Suppressor macrophage (primary cell): Measurements from ENCODE around the gene AACS.
"Not testable (repeated sequence)": the region's sequence is repeated elsewhere in the genome, so short reads cannot be mapped to it uniquely, and the experiment has no call there.

ENCODE experiments used
- DNase-seq, 4 experiments: peaks; one replicate each; pipeline ENCODE4 v3.0.0-alpha.2; 2020 to 2022

AACS gene

DNA sequence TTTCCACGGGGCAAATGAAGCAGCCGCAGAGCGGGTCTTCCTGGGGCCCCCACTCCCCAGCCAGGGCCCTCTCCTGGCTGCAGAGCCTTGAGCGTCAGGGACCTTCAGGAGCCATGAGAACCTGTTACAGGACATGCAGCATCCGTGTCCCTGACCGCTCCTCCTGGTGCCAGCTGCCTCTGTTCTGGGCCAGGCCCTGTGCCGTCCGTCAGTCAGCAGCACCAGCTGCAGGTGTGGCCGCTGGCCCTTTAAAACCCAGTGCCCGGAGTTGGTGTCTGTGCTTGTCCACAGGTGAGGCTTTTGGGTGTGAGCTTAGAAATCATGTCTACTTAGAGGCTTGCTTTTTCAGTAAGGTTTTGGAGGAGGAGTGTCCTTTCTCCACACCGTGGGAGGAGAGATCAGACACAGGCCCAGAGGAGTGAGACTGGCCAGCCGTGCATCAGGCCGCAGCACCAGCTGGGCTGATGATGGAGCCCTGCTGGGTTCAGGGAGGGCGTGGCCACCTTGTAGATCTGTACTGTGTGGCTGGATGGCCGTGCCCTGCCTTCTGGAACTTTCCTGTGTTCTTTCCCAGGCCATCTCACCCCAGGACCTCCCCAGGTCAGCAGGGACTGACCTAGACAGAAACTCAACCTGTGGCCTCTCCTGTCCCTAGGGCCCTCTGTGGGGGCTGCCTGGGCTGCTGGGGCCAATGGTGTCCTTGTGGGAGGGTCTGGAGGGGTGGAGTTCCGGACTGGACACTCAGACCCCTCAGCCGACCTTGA is 27.1 kb downstream of the AACS start:
- DNase-seq, result no peak

DNA sequence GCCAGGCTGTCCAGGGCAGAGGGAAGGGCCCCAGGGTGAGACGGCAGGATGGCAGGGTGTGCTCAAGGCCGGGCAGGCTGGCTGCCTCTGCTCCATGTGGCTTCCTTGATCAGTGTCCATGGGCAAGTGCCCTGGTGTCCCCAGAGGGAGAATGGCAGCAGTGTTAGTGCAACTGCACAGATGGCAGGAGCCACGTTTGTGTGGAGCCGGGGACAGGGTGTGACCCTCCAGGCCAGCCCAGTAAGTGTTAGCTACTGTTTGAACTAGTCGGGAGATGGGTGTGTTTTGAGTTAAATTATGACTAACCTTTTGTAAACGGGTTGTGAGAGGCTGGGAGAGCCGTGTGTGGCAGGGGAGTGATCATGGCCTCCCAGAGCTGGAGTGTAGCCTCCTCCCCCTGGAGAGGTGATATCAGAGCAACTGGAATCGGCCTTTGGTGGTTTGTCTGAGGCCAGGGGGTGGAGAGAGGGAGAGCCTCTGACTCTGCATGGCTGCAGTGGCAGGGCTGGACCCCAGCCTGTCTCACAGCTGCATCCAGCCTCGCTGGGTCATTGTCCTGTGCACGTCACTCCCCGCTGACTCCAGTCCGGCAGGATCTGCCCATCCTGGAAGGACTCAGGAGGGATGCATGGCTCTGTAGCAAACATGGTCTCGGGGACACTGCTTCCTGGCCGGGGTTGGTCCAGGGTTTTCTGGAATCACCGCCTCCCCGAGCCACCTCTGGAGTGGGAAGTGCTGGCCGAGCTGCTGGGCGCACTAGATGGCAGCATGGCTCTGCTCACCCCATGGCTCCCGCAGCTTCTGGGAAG is 27.8 kb downstream of the AACS start:
- no peak for DNase-seq

DNA sequence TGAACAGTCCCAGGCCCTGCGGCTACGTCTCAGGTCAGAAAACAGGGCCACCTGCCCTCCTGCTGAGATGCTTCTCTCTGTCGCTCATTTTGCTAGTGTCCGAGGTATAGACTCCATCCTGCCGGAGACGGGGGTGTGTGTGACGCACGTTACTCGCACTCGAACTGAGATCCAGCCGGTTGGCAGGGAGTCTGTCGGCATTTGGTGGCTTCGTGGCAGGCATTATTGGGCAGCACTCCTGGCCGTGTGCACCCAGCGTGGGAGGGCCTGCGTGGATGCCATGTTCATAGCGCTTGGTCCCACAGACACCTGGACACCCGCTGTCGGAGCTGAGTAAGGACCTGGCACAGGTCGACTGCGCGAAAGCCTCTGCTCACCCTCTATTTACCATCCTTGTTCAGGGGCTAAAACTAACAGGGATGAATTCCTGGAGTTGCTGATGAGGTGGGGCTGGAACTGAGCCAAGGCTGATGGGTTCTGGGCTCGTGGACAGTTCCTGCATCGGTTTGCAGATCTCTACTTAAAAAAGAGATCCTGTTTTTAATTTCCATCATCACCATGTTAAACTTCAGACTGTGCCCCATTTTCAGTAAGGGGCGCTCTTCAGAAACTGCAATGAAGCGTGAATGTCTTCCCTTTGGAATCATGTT is 28.6 kb downstream of the AACS start:
- no peak for DNase-seq

DNA sequence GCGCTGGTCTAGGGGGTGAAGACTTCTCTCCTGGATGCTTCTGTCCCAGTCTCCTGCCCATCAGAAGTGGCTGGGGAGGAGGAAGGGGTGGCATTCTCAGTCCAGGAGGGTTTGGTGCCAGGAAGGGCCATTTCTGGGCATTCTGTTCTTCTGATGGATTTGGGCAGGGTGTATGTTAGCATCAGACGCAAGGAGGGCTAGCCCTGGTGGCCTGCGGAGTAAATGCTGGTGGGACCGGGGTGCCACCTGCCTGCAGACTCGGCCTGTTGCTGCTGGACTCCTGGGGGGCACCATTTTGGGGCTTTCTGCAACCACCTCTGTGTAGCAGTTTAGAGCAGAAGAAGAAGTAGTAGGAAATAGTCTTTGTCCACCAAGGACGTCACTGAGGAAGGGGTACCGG is 31.7 kb downstream of the AACS start:
- DNase-seq, result no peak

DNA sequence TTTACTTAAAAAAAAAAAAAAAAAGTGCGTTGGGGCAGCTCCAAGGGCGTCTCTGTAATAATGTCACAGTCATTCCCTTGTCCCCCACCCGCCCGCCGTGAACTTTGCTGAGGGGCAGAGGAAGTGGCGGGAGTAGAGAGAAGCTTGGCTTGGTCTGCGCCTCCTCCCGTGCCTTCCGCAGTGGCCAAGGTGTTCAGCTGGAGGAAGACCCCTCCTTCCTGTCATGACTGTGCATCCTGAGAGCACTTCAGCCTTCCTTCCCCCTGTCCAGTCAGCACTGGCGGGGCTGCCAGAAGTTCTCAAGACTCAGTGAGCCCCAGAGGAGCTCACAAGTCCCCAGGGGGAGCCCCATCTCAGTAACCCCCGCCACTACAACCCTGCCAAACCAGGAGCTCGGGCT is 32.2 kb downstream of the AACS start:
- DNase-seq, result no peak

DNA sequence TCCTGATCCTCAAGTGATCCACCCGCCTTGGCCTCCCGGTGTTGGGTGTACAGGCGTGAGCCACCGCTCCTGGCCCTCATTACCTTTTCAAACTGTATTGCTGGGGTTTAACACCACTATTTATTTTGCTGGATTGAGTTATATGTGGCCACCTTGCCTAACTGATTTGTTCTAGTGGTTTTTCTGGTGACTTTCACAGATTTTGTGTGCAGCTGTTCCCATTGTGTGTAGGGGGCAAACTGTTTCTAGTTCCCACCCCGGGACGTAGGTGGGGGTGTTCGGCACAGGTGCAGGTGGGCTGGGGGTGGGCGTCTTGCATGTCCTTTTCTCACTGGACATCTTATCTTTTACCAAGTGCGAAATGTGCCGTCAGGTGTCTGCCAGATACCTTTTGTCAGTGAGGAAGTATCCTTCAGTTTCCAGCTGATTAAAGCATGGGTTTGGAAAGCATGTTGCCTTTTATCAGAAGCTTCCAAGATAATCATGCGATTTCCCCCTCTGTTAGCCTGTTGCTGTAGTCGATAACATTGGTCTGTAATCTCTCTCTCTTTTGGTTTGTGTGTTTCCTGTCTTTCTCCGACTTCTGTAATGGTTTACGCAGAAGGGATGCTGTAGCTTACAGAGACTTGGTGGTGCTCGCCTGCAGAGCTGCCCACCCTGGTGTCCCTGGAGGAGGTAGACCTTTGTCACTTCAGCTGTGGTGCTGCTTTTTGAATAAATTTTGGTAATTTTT is 33.6 kb downstream of the AACS start:
- no peak for DNase-seq

DNA sequence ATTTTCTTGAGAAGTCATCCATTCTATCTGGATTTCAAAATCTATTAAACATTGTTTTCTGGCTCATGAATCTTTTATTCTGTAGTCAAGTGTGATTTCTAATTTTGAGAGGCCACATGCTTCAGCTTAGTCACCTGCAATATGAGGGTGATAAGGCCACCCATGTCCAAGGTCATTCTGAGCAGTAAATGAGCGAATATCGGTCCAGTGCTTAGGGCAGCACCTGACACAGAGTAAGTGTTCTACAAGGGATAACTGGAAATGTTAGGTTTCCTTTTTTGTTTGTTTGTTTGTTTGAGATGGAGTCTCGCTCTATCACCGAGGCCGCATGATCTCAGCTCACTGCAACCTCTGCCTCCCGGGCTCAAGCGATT is 34.2 kb downstream of the AACS start:
- DNase-seq, result no peak

DNA sequence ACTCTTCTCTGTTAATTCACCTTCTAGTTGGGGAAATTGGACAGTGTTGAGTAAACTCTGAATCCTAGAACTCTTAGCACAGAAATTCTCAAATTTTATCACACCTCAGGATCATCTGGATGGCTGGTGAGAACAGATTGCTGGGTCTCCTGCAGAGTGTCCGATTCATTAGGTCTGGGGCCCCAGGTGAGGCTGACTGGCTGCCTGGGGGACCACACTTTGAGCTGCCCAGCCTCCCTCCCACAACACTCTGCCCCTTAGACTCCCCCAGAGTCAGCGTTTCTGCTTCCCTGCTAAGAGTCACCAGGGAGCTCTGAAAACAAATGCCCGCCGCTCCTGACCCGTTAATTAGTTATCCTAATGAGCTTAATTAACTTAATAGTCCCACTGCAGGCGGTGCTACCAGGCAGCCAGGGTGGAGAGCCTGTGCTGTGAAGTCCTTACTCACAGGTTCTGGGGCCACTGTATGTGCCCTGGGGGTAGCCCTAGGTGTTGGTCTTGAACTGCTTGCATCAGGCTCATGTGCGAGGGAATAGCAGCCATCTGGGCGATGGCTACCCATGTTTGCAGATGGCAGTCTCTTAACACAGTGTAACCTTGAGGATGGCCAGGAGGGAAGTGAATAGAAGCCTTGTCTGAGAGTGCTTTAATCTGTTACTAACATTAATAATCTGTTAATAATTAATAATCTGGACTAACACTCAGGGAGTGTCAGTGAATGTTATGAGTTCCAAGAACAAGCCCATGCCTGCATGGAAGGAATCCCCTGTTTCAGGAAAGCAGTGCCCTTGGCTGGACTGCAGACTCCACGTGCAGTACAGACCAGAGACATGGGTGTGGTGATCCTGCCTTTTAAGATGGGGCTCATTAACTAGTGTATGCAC is 35.6 kb downstream of the AACS start:
- DNase-seq, result no peak

DNA sequence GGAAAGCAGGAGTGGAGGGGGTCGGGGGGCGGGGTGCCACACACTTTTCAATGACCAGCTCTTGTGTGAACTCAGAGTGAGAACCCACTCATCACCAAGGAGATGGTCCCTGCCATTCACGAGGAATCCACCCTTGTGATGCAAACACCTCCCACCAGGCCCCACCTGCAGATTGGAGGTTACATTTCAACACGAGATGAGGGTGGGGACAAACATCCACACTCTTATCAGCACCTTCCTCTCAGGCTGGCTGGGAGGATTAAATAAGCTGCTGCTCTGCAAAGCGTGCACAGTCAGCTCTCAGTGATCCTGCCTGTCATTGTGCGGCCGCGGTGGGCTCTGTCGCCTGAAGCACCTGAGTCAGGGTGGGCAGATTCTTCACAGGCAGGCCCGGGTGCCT is 39.7 kb downstream of the AACS start:
- DNase-seq, result no peak

DNA sequence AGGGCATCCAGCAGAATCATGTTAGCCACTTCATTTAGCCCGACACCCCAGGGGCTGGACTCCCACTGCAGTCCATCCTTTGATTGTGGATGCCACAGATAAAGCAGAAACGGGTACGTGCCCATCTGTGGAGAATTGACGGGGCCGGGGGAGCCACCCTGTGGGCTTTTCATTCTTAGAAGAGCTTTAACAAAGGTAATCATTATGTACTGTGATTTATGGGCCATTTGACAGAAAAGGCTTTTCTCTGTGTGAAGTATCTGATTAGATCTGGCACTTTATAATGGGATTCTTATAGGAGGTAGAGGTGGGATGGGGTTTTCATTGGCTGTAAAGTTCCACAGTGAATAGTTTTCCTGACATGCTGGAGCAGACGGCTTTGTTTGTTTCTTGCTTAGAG is 40.4 kb downstream of the AACS start:
- DNase-seq, result no peak

DNA sequence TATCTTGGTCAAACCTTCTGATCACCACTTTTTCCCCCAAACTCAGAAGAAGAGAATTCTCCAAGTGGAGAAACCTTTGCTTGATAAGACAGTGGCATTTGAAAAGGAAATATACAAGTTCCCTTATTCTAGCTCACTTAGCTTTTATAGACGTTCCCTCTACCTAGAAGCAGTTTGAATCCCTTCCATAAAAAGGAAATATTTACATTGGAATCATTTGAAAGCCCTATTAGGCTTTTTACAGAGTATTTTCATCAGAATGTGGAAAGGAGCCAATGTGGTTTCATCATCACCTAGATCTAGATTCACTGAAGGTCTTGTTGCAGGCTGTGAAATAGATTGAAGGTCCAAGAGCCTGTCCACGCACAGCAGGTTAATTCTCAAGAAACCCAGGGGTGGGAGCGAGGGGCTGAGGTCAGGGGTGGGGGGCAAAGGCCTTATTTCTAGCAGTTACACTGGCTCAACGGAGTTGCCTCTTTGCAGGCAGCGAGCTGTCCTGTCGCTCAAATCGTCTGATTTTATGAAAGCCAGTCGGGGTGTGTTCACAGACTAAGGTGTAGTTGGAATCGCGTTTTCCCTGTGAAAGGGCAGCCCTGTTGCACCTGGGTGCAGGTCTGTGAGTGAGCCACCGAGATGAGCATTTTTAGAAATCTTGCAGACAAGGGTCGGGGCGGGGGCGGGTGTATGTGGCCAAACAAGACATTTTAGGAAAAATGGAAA is 45.6 kb downstream of the AACS start:
- DNase-seq, result no peak

DNA sequence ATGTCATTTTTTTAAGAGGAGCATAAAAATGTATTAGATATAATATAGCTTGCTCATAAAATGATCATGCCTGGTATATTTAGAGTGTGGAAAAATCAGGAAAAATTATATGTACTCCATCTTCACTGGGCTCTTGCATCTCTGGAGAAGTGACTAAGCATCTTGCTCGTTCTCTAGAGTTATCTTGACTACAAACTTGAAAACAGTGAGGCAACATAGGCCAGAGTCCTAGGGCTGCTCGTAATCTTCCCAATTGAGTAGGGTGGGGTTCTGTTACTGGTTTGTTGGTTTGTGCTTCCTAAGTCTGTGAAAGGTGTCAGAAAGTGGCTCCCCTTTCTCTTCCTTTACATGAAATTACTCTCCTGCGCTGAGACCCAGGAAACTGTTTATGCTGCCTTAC is 46.2 kb downstream of the AACS start:
- no peak for DNase-seq

DNA sequence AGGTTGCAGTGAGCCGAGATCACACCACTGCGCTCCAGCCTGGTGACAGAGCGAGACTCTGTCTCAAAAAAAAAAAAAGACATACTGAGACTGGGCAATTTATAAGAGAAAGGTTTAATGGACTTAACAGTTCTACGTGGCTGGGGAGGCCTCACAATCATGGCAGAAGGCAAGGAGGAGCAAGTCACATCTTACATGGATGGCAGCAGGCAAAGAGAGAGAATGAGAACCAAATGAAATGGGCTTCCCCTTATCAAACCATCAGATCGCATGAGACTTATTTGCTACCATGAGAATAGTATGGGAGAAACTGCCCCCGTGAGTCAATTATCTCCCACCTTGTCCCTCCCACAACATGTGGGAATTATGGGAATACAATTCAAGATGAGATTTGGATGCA is 47.4 kb downstream of the AACS start:
- DNase-seq, result not testable (repeated sequence)

DNA sequence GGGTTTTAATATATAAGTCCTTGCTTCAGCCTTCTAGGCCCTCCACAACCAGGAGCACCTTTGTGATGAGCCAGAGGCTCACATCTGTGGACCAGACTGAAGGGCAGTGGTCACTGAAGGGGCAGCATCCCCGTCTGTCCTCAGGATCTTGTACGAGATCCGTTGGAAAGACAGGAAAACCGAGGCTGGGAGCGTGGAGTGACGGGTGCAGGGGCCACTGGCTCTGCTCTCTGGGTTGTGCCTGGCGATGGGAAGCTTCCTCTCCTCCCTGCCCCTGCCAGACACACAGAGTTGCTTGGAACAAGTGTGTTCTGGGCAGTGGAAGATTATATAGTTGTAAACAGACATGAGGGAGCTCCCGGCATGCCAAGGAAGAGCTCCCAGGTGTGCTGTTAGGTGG is 48.0 kb downstream of the AACS start:
- DNase-seq, result no peak

DNA sequence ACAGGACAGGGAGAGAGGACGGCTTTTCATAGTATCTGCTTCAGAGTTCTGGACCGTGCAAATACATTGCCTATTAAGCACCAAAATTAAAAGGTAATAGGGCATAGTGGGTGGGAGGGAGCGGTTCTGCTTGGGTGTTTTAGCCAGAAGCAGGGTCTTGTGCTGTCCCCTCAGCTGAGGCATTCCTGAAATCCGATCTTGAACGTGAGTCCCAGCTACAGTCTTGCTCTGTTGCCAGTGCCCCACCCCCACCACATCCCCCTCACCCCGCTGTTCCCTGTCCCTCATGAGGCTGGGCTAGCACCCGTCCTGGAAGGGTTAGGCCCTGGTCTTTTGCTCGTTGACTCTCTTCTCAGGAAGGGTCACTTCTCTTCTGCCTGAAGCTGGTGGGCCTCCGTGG is 48.6 kb downstream of the AACS start:
- DNase-seq, result no peak

DNA sequence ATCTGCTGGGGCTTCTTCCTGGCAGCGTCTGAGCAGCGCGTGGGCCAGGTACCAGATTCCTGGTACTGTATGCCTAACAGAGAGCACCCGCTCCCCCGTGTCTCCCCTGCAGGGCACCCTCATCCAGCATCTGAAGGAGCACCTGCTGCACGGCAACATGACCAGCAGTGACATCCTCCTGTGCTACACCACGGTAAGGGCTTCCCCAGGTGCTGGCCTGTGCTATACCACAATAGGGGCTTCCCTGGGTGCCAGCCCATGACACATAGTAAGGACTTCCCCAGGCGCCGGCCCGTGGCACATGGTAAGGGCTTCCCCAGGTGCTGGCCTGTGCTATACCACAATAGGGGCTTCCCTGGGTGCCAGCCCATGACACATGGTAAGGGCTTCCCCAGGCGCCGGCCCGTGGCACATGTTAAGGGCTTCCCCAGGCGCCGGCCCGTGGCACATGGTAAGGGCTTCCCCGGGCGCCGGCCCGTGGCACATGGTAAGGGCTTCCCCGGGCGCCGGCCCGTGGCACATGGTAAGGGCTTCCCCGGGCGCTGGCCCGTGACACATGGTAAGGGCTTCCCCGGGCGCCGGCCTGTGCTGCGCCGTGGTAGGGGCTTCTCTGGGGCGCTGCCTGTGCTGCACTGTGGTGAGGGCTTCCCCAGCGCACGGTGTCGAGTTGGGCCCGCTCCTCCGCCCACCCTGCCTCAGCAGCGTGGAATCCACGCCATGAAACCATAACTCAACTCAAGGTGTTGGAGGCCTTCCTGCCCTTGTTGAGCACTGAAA is 49.3 kb downstream of the AACS start:
- no peak for DNase-seq

DNA sequence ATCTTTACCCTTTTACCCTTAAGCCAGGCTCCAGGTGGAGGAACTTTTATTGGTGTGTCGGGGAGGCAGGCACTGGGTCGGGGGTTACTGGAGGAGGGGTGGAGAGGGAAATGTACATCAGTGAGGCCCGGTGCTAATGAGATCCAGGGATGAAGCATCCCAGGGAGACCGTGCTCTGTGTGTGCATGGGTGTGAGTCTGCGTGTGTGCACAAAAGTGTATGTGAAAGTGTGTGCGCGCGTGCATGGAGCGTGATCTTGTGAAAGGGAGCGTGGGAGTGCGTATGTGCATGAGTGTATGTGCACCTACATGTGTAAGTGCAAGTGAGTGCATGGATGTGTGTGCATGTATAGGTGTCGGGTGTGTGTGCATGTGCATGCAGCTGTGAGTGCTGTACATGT is 55.3 kb downstream of the AACS start:
- no peak for DNase-seq

DNA sequence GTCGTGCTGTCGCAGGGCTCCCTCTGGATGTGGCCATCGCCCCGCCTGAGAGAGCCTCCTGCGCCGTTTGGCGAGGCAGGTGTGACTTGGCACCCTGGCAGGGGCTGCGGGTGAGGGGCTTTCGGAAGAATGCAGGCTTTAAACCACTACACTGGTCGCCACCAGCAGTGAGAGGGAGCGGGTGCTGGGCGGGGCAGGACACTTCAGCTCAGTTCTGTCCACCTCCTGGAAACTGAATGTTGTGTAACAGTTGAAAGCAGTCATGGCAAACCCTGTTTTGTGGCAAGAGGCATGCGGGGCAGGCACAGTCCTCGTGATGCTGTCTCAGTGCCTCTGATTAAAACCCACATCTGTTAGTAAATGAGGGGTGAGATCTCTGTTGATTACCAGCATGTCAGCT is 55.9 kb downstream of the AACS start:
- no peak for DNase-seq

DNA sequence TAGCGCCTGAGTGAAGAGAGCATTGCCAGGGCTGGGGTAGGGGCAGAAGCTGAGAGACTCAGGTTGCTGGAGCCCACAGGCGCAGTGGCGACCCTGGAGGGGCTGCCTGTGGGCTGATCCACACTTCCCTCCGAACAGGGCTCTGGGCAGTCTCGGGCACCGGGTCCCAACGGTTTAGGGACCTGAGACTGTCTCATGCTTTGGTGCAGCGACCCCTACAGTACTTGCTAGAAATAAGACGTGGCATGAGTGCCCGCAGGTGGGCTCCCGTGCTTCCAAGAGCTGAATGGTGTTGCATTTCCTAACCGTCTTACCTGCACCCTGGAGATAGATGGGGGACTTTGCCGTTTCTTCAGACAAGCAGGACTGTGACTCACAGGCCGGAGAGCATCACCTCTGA is 57.4 kb downstream of the AACS start:
- no peak for DNase-seq

DNA sequence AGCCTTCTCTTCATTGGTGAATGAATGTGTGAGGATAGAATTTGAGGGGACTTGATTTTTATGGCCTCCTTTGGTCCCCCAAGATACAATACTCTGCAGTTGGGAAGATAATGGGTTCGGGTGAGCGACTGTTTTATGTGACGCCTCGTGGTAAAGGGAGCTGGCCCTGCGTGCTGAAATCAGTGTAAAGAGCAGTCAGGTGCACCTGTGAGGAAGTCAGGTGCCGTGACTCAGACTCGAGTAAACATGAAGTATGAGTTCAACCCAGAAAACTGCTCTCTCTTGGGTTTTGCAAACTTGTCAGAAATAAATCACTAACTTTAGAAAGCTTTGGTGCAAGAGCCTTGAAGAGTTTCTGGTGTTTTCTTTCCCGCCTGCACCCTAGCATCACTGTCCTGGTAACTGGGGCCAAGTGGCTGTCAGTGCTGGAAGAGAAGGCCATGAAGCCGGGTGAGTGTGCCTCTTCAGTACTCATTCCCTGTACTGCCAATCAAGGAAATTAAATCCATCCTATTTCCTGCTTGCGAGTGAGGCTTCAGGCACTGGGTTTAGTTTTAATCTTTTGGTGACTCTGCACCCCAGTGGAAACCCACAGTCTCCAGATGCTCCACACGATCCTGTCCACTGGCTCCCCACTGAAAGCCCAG is 59.2 kb downstream of the AACS start:
- no peak for DNase-seq
